PC-9 (cell line): ENCODE measurements around the gene CLDN34. TPM values are rescaled to one million over a fixed set of nuclear protein-coding genes. Genes with fewer than 3 reads are reported as not detected.

Experiments used
- BruUV-seq: library from RNA; stranded (reverse); fragments of 400-500 nt; replicated peaks from 2 replicates; lab custom pipeline; 2021; lab: Mats Ljungman, UMichigan
- CTCF ChIA-PET: fragments of 300-600 bp; sonication (Branson Sonifier 250); formaldehyde crosslinking; loops from one replicate; lab custom pipeline; 2022; ENCODE audit warnings: antibody characterized with exemption; lab: Charles Lee
- POLR2A ChIA-PET: fragments of 300-600 bp; sonication (Branson Sonifier 250); formaldehyde crosslinking; loops from one replicate; lab custom pipeline; 2022; ENCODE audit warnings: antibody characterized with exemption; ENCODE audit not compliant: unreplicated experiment; lab: Charles Lee
- DNase-seq, 2 experiments: peaks; one replicate each; pipeline versions ENCODE4 v3.0.0 to v3.0.0-alpha.2; 2015 to 2022; ENCODE audit warnings: mixed read lengths in 1 of 2
- H2AFZ ChIP-seq: fragments of 200-600 bp; sonication (generic); 2 replicates; pipeline ENCODE4 v1.8.1; 2017; ENCODE audit warnings: antibody characterized with exemption
- H3F3A ChIP-seq: fragments of 200-600 bp; sonication (generic); 2 replicates; pipeline ENCODE4 v1.8.1; 2017; ENCODE audit warnings: antibody characterized with exemption, mild to moderate bottlenecking, low read depth; ENCODE audit not compliant: insufficient read depth
- H3K27ac ChIP-seq: fragments of 200-600 bp; sonication (generic); 2 replicates; pipeline ENCODE4 v1.6.1; 2016; ENCODE audit warnings: mixed run types
- H3K27me3 ChIP-seq: fragments of 200-600 bp; sonication (generic); 2 replicates; pipeline ENCODE4 v1.6.1; 2016; ENCODE audit warnings: low read depth, mixed run types; ENCODE audit not compliant: insufficient read depth
- H3K36me3 ChIP-seq: fragments of 200-600 bp; sonication (generic); 2 replicates; pipeline ENCODE4 v1.6.1; 2016; ENCODE audit warnings: low read depth, mixed run types
- H3K4me1 ChIP-seq: fragments of 200-600 bp; sonication (generic); replicated peaks from 2 replicates; pipeline ENCODE4 v1.6.1; 2016; ENCODE audit warnings: mixed run types; ENCODE audit not compliant: insufficient read depth
- H3K4me2 ChIP-seq: fragments of 200-600 bp; sonication (generic); 2 replicates; pipeline ENCODE4 v1.6.1; 2017; ENCODE audit warnings: mixed run types
- H3K4me3 ChIP-seq: fragments of 200-600 bp; sonication (generic); 2 replicates; pipeline ENCODE4 v1.6.1; 2016; ENCODE audit warnings: mixed run types
- H3K79me2 ChIP-seq: fragments of 200-600 bp; sonication (generic); 2 replicates; pipeline ENCODE4 v1.6.1; 2017; ENCODE audit warnings: low read depth, mixed run types
- H3K9me2 ChIP-seq: fragments of 200-600 bp; sonication (generic); 2 replicates; pipeline ENCODE4 v1.8.1; 2017; ENCODE audit warnings: mild to moderate bottlenecking; ENCODE audit not compliant: insufficient read depth
- H3K9me3 ChIP-seq: fragments of 200-600 bp; sonication (generic); 2 replicates; pipeline ENCODE4 v1.8.1; 2016; ENCODE audit warnings: low read depth; ENCODE audit not compliant: insufficient read depth
- H4K20me1 ChIP-seq: fragments of 200-600 bp; sonication (generic); 2 replicates; pipeline ENCODE4 v1.8.1; 2017; ENCODE audit not compliant: insufficient read depth
- EZH2 ChIP-seq: fragments of 200-600 bp; sonication (generic); IDR thresholded peaks from 2 replicates; pipeline ENCODE4 v1.8.0; 2017; ENCODE audit warnings: antibody characterized with exemption, low read depth
- intact Hi-C: fragments of 100-400 bp; cut with micrococcal nuclease; formaldehyde crosslinking; loops from one replicate; pipeline ENCODE4 v1.10.0; 2022; ENCODE audit not compliant: unreplicated experiment
- total RNA-seq: library from RNA; stranded (reverse); gene quantifications from 2 replicates; pipeline ENCODE4 v1.2.3, GENCODE V29; 2021
- TF ChIP-seq, protein P1 (sequence below): fragments of 200-600 bp; sonication (generic); conservative IDR thresholded peaks from 2 replicates; pipeline ENCODE4 v1.6.1; 2017; ENCODE audit warnings: mixed run types, antibody characterized with exemption, mild to moderate bottlenecking, moderate library complexity

CLDN34 gene
- total RNA-seq, 1 experiment from 2014 or later = not detected

DNA sequence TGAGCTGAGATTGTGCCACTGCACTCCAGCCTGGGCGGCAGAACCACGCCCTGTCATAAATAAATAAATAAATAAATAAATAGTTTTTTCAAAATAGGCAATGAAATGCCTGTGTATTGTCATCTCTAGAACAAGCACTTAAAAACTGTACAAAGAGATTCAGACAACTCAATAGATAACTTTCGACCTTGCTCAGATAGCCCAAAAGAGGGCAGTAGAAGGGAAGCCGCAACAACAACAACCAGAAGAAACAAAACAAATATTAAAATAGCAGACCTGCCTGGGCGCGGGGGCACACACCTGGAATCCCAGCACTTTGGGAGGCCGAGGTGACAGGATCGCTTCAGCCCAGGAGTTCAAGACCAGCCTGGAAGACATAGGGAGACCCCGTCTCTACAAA is 9.4 kb upstream of the CLDN34 start:
- Histone ChIP-seq H3K9me3 (no peaks in the 10 kb centered on the region), H4K20me1 (no peaks in the 10 kb centered on the region), H3K4me2 (no peak overlapping the region), H3K79me2 (no peaks in the 10 kb centered on the region), H3K27ac (no peak overlapping the region), H3K4me3 (no peak overlapping the region), H3K4me1 (no peaks in the 10 kb centered on the region), H3K36me3 (no peaks in the 10 kb centered on the region), H3F3A (no peaks in the 10 kb centered on the region), H2AFZ (no peak overlapping the region), H3K9me2 (no peaks in the 10 kb centered on the region), H3K27me3 (no peaks in the 10 kb centered on the region)
- no TSS peak for BruUV-seq
- TF ChIP-seq, protein P1, sequence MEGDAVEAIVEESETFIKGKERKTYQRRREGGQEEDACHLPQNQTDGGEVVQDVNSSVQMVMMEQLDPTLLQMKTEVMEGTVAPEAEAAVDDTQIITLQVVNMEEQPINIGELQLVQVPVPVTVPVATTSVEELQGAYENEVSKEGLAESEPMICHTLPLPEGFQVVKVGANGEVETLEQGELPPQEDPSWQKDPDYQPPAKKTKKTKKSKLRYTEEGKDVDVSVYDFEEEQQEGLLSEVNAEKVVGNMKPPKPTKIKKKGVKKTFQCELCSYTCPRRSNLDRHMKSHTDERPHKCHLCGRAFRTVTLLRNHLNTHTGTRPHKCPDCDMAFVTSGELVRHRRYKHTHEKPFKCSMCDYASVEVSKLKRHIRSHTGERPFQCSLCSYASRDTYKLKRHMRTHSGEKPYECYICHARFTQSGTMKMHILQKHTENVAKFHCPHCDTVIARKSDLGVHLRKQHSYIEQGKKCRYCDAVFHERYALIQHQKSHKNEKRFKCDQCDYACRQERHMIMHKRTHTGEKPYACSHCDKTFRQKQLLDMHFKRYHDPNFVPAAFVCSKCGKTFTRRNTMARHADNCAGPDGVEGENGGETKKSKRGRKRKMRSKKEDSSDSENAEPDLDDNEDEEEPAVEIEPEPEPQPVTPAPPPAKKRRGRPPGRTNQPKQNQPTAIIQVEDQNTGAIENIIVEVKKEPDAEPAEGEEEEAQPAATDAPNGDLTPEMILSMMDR = no peak
- TF ChIP-seq EZH2 = no peak
- ChIA-PET POLR2A (no interaction called here), CTCF (no interaction called here)
- DNase-seq = no peak
- intact Hi-C loops = no loop called here

DNA sequence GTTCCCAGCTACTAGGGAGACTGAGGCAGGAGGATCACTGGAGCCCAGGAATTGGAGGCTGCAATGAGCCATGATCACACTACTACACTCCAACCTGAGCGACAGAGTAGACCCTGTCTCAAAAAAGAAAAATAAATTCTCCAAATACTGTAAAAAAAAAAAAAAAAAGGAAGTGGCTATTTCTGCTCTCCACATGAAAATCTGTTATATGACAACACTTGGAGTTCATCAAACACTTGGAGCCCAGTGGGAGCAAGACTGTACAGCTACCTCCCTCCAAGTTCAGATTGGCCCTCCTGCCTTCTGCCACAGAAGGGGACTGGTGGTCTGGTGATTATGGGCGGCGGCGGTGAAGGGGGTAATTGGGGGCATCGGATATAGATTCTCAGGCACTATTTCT is 9.0 kb upstream of the CLDN34 start:
- H3K4me2 ChIP-seq = no peak overlapping the region
- no peaks in the 10 kb centered on the region for H4K20me1 ChIP-seq
- H3K27ac ChIP-seq = no peak overlapping the region
- H3F3A ChIP-seq = no peaks in the 10 kb centered on the region
- H3K27me3 ChIP-seq = no peaks in the 10 kb centered on the region
- TF ChIP-seq, protein P1 = no peak
- no peak for TF ChIP-seq EZH2
- H3K36me3 ChIP-seq = no peaks in the 10 kb centered on the region
- no peaks in the 10 kb centered on the region for H3K79me2 ChIP-seq
- no peaks in the 10 kb centered on the region for H3K4me1 ChIP-seq
- H3K9me3 ChIP-seq = no peaks in the 10 kb centered on the region
- intact Hi-C loops = no loop called here
- CTCF ChIA-PET = no interaction called here
- H3K4me3 ChIP-seq = no peak overlapping the region
- no TSS peak for BruUV-seq
- POLR2A ChIA-PET = no interaction called here
- H2AFZ ChIP-seq = no peak overlapping the region
- no peaks in the 10 kb centered on the region for H3K9me2 ChIP-seq
- no peak for DNase-seq

DNA sequence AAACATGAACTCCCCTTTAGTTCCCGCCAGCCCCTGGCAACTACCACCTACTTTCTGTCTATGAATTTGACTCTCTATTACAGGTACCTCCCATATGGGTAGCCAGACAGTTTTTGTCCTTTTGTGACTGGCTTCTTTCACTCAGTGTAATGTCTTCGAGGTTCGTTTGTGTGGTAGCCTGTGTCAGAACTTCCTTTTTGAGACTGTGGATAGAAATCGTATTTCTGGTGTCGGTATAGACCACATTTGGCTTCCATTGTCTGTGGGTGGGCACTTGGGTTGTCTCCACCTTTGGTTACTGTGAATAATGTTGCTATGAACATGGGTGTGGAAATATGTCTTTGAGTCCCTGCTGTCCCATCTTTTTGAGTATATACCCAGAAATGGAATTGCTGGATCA is 5.4 kb upstream of the CLDN34 start:
- intact Hi-C loops = no loop called here
- Histone ChIP-seq H4K20me1 (no peaks in the 10 kb centered on the region), H3K79me2 (no peaks in the 10 kb centered on the region), H3K9me3 (no peaks in the 10 kb centered on the region), H3K9me2 (no peaks in the 10 kb centered on the region), H3F3A (no peaks in the 10 kb centered on the region), H3K4me3 (no peak overlapping the region), H3K27me3 (no peaks in the 10 kb centered on the region), H3K4me2 (no peak overlapping the region), H3K27ac (no peak overlapping the region), H2AFZ (no peak overlapping the region), H3K4me1 (no peaks in the 10 kb centered on the region), H3K36me3 (no peaks in the 10 kb centered on the region)
- no TSS peak for BruUV-seq
- ChIA-PET POLR2A (no interaction called here), CTCF (no interaction called here)
- DNase-seq = no peak
- TF ChIP-seq EZH2 = no peak
- TF ChIP-seq, protein P1 = no peak
